IMR-90 (cell line): Measurements from ENCODE around the gene KDM4E.

Experiments used
- CEBPB ChIP-seq: IDR thresholded peaks from 2 replicates; pipeline ENCODE4 v1.6.1; 2012; ENCODE audit warnings: low read depth, low read length, improper control_type of control experiment
- CTCF ChIP-seq: conservative IDR thresholded peaks from 2 replicates; pipeline ENCODE4 v1.5.1; 2012; ENCODE audit warnings: mild to moderate bottlenecking, low read depth, low read length, improper control_type of control experiment
- MAFK ChIP-seq: IDR thresholded peaks from 2 replicates; pipeline ENCODE4 v1.6.1; 2012; ENCODE audit warnings: low read depth, low read length, improper control_type of control experiment
- POLR2A ChIP-seq: IDR thresholded peaks from 2 replicates; pipeline ENCODE4 v1.6.1; 2012; ENCODE audit warnings: mild to moderate bottlenecking, low read depth, low read length
- RAD21 ChIP-seq: IDR thresholded peaks from 2 replicates; pipeline ENCODE4 v1.6.1; 2012; ENCODE audit warnings: low read length, improper control_type of control experiment

DNA sequence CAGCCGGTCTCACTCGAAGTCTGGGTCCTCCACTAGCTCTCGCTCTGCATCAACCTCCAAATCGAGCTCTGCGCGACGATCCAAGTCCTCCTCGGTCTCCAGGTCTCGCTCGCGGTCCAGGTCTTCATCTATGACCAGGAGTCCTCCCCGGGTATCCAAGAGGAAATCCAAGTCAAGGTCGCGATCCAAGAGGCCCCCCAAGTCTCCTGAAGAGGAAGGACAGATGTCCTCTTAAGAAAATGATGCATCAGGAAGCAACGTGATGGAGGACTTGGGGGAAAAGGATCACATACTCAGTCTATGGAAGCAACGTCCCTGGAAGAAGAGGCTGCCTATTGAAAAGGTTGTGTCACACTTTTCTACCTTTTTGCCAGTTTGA is 42.8 kb downstream of the KDM4E start:
- TF ChIP-seq CTCF (no peak), MAFK (no peak), POLR2A (no peak), CEBPB (no peak), RAD21 (no peak)
